Measurements from ENCODE around the gene VWA5B2. TPM values are rescaled to one million over a fixed set of nuclear protein-coding genes. Genes with fewer than 3 reads are reported as not detected.

Gene VWA5B2
- total RNA-seq, 1 experiment from 2014 or later, result 0.44 TPM

- Mint-ChIP-seq H3K36me3 (peaks cover 62% of the 10 kb centered on the region), H3K27me3 (ENCODE audit: low read depth) (no peaks in the 10 kb centered on the region), H3K4me1 (peaks cover 23% of the 10 kb centered on the region), H3K27ac (no peak overlapping the region), H3K9me3 (no peaks in the 10 kb centered on the region), H3K4me3 (peak overlapping the region; percentile 98)
- CTCF ChIA-PET, result interaction anchor here (0.6 to 1.9 kb wide), 5 partner anchors 12 to 76 kb away, joined by 3 to 17 read pairs (median 7); partner anchors contain the start of gene EEF1AKMT4
- TF ChIP-seq IRF2 (CRISPR knock-in tag; IDR thresholded peaks at IDR 0.05; ENCODE audit: borderline replicate concordance, low read depth) (no peak), FOXJ3 (CRISPR knock-in tag; IDR thresholded peaks at IDR 0.05; ENCODE audit: borderline replicate concordance) (no peak), MXD4 (CRISPR knock-in tag; IDR thresholded peaks at IDR 0.05; ENCODE audit: borderline replicate concordance) (no peak), HMGA2 (CRISPR knock-in tag; IDR thresholded peaks at IDR 0.05) (no peak), PRRX2 (CRISPR knock-in tag; IDR thresholded peaks at IDR 0.05) (no peak)
- TF ChIP-seq, protein P1, sequence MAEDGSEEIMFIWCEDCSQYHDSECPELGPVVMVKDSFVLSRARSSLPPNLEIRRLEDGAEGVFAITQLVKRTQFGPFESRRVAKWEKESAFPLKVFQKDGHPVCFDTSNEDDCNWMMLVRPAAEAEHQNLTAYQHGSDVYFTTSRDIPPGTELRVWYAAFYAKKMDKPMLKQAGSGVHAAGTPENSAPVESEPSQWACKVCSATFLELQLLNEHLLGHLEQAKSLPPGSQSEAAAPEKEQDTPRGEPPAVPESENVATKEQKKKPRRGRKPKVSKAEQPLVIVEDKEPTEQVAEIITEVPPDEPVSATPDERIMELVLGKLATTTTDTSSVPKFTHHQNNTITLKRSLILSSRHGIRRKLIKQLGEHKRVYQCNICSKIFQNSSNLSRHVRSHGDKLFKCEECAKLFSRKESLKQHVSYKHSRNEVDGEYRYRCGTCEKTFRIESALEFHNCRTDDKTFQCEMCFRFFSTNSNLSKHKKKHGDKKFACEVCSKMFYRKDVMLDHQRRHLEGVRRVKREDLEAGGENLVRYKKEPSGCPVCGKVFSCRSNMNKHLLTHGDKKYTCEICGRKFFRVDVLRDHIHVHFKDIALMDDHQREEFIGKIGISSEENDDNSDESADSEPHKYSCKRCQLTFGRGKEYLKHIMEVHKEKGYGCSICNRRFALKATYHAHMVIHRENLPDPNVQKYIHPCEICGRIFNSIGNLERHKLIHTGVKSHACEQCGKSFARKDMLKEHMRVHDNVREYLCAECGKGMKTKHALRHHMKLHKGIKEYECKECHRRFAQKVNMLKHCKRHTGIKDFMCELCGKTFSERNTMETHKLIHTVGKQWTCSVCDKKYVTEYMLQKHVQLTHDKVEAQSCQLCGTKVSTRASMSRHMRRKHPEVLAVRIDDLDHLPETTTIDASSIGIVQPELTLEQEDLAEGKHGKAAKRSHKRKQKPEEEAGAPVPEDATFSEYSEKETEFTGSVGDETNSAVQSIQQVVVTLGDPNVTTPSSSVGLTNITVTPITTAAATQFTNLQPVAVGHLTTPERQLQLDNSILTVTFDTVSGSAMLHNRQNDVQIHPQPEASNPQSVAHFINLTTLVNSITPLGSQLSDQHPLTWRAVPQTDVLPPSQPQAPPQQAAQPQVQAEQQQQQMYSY (CRISPR knock-in tag; IDR thresholded peaks at IDR 0.05), result no peak
- POLR2A ChIA-PET, result interaction anchor here (1.4 kb wide), 1 partner anchor 54 kb away, joined by 3 read pairs; no protein-coding TSS in a partner anchor
- no peak for ATAC-seq
- DNase-seq (ENCODE audit: low spot score), result no peak
Measured at GRCh38 chr3:184186902-184187207, 42.5 kb upstream of the VWA5B2 start.

DNA sequence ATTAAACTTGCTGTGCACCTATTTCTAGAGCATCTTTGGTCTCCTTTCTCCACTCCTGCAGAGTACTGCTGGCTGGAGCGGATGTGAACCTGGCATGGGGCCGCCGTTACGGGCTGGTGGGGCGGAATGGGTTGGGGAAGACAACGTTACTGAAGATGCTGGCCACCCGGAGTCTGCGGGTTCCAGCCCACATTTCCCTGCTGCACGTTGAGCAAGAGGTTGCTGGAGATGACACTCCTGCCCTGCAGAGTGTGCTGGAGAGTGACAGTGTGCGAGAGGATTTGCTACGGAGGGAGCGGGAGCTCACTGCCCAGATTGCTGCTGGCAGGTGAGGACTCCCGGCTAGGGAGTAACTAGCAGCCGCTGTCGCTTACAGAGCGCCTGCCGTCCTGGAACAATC is 41.3 kb upstream of the VWA5B2 start:
- H3K4me3 Mint-ChIP-seq, result no peak overlapping the region
- POLR2A ChIA-PET, result interaction anchor here (1.1 kb wide), 1 partner anchor 11 kb away, joined by 3 read pairs; no protein-coding TSS in a partner anchor
- no peak overlapping the region for H3K27ac Mint-ChIP-seq
- peaks cover 60% of the 10 kb centered on the region for H3K36me3 Mint-ChIP-seq
- CTCF ChIA-PET, result no interaction called here
- no peak for ATAC-seq
- no peak for DNase-seq (ENCODE audit: low spot score)
- H3K4me1 Mint-ChIP-seq, result peaks cover 23% of the 10 kb centered on the region
- H3K9me3 Mint-ChIP-seq, result no peaks in the 10 kb centered on the region
- no peaks in the 10 kb centered on the region for H3K27me3 Mint-ChIP-seq (ENCODE audit: low read depth)
- TF ChIP-seq GTF2I (CRISPR knock-in tag; conservative IDR thresholded peaks at IDR 0.05) (no peak), ZSCAN18 (CRISPR knock-in tag; IDR thresholded peaks at IDR 0.05) (no peak), SP1 (CRISPR knock-in tag; conservative IDR thresholded peaks at IDR 0.05) (no peak), KAT7 (CRISPR knock-in tag; IDR thresholded peaks at IDR 0.05; ENCODE audit: borderline replicate concordance) (no peak), ZNF396 (CRISPR knock-in tag; IDR thresholded peaks at IDR 0.05; ENCODE audit: borderline replicate concordance) (no peak)

DNA sequence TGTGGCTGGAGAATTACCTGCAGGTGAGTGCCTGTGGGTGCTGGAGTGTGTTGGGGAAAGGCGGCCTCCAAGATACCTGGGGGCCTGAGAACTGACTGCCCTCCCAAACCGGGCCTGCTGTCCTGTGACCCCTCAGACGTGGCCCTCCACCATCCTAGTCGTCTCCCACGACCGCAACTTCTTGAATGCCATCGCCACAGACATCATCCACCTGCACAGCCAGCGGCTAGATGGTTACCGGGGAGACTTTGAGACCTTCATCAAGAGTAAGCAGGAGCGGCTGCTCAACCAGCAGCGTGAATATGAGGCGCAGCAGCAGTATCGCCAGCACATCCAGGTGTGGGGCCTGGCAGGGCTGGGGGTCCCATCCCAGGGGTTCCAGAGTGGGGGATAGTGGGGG is 40.0 kb upstream of the VWA5B2 start:
- Mint-ChIP-seq H3K4me1 (peaks cover 18% of the 10 kb centered on the region), H3K27ac (no peak overlapping the region), H3K36me3 (peaks cover 60% of the 10 kb centered on the region), H3K27me3 (ENCODE audit: low read depth) (no peaks in the 10 kb centered on the region), H3K4me3 (no peak overlapping the region), H3K9me3 (no peaks in the 10 kb centered on the region)
- ATAC-seq (no peak), DNase-seq (ENCODE audit: low spot score) (no peak)
- ChIA-PET CTCF (interaction anchor here (1.4 kb wide), 1 partner anchor 16 kb away, joined by 3 read pairs; no protein-coding TSS in a partner anchor), POLR2A (no interaction called here)
- TF ChIP-seq MYBL2 (CRISPR knock-in tag; IDR thresholded peaks at IDR 0.05) (no peak), OVOL2 (CRISPR knock-in tag; IDR thresholded peaks at IDR 0.05; ENCODE audit: borderline replicate concordance) (no peak), KAT7 (CRISPR knock-in tag; IDR thresholded peaks at IDR 0.05; ENCODE audit: borderline replicate concordance) (no peak), ZNF263 (CRISPR knock-in tag; IDR thresholded peaks at IDR 0.05; ENCODE audit: low read depth) (no peak), ZBTB21 (CRISPR knock-in tag; IDR thresholded peaks at IDR 0.05; ENCODE audit: borderline replicate concordance) (no peak), ZNF512 (CRISPR knock-in tag; IDR thresholded peaks at IDR 0.05; ENCODE audit: borderline replicate concordance) (no peak)
- TF ChIP-seq, protein P2, sequence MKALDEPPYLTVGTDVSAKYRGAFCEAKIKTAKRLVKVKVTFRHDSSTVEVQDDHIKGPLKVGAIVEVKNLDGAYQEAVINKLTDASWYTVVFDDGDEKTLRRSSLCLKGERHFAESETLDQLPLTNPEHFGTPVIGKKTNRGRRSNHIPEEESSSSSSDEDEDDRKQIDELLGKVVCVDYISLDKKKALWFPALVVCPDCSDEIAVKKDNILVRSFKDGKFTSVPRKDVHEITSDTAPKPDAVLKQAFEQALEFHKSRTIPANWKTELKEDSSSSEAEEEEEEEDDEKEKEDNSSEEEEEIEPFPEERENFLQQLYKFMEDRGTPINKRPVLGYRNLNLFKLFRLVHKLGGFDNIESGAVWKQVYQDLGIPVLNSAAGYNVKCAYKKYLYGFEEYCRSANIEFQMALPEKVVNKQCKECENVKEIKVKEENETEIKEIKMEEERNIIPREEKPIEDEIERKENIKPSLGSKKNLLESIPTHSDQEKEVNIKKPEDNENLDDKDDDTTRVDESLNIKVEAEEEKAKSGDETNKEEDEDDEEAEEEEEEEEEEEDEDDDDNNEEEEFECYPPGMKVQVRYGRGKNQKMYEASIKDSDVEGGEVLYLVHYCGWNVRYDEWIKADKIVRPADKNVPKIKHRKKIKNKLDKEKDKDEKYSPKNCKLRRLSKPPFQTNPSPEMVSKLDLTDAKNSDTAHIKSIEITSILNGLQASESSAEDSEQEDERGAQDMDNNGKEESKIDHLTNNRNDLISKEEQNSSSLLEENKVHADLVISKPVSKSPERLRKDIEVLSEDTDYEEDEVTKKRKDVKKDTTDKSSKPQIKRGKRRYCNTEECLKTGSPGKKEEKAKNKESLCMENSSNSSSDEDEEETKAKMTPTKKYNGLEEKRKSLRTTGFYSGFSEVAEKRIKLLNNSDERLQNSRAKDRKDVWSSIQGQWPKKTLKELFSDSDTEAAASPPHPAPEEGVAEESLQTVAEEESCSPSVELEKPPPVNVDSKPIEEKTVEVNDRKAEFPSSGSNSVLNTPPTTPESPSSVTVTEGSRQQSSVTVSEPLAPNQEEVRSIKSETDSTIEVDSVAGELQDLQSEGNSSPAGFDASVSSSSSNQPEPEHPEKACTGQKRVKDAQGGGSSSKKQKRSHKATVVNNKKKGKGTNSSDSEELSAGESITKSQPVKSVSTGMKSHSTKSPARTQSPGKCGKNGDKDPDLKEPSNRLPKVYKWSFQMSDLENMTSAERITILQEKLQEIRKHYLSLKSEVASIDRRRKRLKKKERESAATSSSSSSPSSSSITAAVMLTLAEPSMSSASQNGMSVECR (CRISPR knock-in tag; IDR thresholded peaks at IDR 0.05; ENCODE audit: borderline replicate concordance), result no peak
- TF ChIP-seq, protein P3, sequence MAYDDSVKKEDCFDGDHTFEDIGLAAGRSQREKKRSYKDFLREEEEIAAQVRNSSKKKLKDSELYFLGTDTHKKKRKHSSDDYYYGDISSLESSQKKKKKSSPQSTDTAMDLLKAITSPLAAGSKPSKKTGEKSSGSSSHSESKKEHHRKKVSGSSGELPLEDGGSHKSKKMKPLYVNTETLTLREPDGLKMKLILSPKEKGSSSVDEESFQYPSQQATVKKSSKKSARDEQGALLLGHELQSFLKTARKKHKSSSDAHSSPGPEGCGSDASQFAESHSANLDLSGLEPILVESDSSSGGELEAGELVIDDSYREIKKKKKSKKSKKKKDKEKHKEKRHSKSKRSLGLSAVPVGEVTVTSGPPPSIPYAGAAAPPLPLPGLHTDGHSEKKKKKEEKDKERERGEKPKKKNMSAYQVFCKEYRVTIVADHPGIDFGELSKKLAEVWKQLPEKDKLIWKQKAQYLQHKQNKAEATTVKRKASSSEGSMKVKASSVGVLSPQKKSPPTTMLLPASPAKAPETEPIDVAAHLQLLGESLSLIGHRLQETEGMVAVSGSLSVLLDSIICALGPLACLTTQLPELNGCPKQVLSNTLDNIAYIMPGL (CRISPR knock-in tag; IDR thresholded peaks at IDR 0.05), result no peak

All from WTC11 (cell line).